ENCODE data around the gene ZBTB6. TPM values are rescaled to one million over a fixed set of nuclear protein-coding genes. Genes with fewer than 3 reads are reported as not detected.
A peak's percentile ranks its signal among the peaks of the same experiment; 100 is the strongest.

Gene ZBTB6
- 4.0 and 5.3 TPM in 2 replicates for total RNA-seq

- no peak for DNase-seq (ENCODE audit: extremely low read depth, low read depth, low spot score)
Measured at GRCh38 chr9:122912964-122913673, at the start of gene ZBTB6. Gene ZBTB6, minus strand, starts transcription at chr9:122913323. Its CDS starts 1,251 bp downstream, at chr9:122912072.

- DNase-seq (ENCODE audit: extremely low read depth, low read depth, low spot score) = no peak
Measured at GRCh38 chr9:122961139-122961538, 48.0 kb upstream of the ZBTB6 start.

GRCh38 chr9:122955961-122956360, 42.8 kb upstream of the ZBTB6 start:
- no peak for DNase-seq (ENCODE audit: extremely low read depth, low read depth, low spot score)

GRCh38 chr9:122954253-122954691, 41.1 kb upstream of the ZBTB6 start:
- DNase-seq (ENCODE audit: extremely low read depth, low read depth, low spot score) = no peak

GRCh38 chr9:122951056-122951455, 37.9 kb upstream of the ZBTB6 start:
- DNase-seq (ENCODE audit: extremely low read depth, low read depth, low spot score) = no peak

GRCh38 chr9:122950263-122950662, 37.1 kb upstream of the ZBTB6 start:
- no peak for DNase-seq (ENCODE audit: extremely low read depth, low read depth, low spot score)

GRCh38 chr9:122949696-122950095, 36.6 kb upstream of the ZBTB6 start:
- no peak for DNase-seq (ENCODE audit: extremely low read depth, low read depth, low spot score)

- DNase-seq (ENCODE audit: extremely low read depth, low read depth, low spot score) = no peak
Measured at GRCh38 chr9:122948313-122948712, 35.2 kb upstream of the ZBTB6 start.

GRCh38 chr9:122946461-122947005, 33.4 kb upstream of the ZBTB6 start:
- no peak for DNase-seq (ENCODE audit: extremely low read depth, low read depth, low spot score)

GRCh38 chr9:122944960-122945888, 32.1 kb upstream of the ZBTB6 start:
- no peak for DNase-seq (ENCODE audit: extremely low read depth, low read depth, low spot score)

GRCh38 chr9:122941582-122942234, 28.6 kb upstream of the ZBTB6 start:
- no peak for DNase-seq (ENCODE audit: extremely low read depth, low read depth, low spot score)

GRCh38 chr9:122940749-122941581, 27.8 kb upstream of the ZBTB6 start, which contains the start of gene RABGAP1:
Gene RABGAP1, plus strand, starts transcription at chr9:122941020. Its CDS starts 16,040 bp downstream, at chr9:122957060.
- DNase-seq (ENCODE audit: extremely low read depth, low read depth, low spot score) = peak; percentile 78

- DNase-seq (ENCODE audit: extremely low read depth, low read depth, low spot score) = no peak
Measured at GRCh38 chr9:122940454-122940748, 27.3 kb upstream of the ZBTB6 start.

GRCh38 chr9:122939601-122940000, 26.5 kb upstream of the ZBTB6 start:
- DNase-seq (ENCODE audit: extremely low read depth, low read depth, low spot score) = no peak

GRCh38 chr9:122936883-122937282, 23.8 kb upstream of the ZBTB6 start:
- no peak for DNase-seq (ENCODE audit: extremely low read depth, low read depth, low spot score)

- DNase-seq (ENCODE audit: extremely low read depth, low read depth, low spot score) = no peak
Measured at GRCh38 chr9:122936464-122936863, 23.3 kb upstream of the ZBTB6 start.

- no peak for DNase-seq (ENCODE audit: extremely low read depth, low read depth, low spot score)
Measured at GRCh38 chr9:122931226-122932121, 18.4 kb upstream of the ZBTB6 start, which contains the start of gene ZBTB26. Gene ZBTB26, minus strand, starts transcription at chr9:122931512. Its CDS starts 11,578 bp downstream, at chr9:122919934.

GRCh38 chr9:122930541-122931225, 17.6 kb upstream of the ZBTB6 start:
- no peak for DNase-seq (ENCODE audit: extremely low read depth, low read depth, low spot score)
